NCI-H146 (cell line): ENCODE data around the gene WASHC3.

Experiments
- DNase-seq: peaks from one replicate; lab custom pipeline; 2025; lab: John Stamatoyannopoulos, UW

Gene WASHC3

GRCh38 chr12:101967506-101967905 is 94.3 kb downstream of the WASHC3 start:
- DNase-seq = no peak

- DNase-seq = no peak
Observed at GRCh38 chr12:101966496-101966895, 95.3 kb downstream of the WASHC3 start.

GRCh38 chr12:101963697-101964096 is 98.1 kb downstream of the WASHC3 start:
- DNase-seq = no peak
